Amniotic epithelial cell (primary cell): ENCODE data around the gene EXD3.
"Not testable (repeated sequence)": the region's sequence is repeated elsewhere in the genome, so short reads cannot be mapped to it uniquely, and the experiment has no call there.

ENCODE experiments used
- DNase-seq: peaks from one replicate; pipeline ENCODE4 v3.0.0-alpha.2; 2010; ENCODE audit warnings: low read depth

EXD3 gene

DNA sequence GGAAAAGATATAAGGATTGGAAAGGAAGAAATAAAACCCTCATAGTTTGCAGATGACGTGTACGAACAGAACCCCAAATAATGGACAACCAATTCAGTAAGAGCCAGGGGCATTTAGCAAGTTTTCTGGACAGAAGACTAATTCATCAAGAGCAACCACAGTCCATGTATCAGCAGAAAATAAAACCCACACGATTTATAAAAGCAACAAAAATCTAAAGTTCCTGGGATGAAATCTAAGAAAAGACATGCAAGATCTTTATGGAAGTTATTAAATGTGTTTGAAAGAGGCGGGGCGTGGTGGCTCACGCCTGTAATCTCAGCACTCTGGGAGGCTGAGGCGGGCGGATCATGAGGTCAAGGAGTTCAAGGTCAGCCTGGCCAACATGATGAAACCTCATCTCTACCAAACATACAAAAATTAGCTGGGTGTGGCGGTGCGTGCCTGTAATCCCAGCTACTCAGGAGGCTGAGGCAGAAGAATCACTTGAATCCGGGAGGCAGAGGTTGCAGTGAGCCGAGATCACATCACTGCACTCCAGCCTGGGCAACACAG is 83.0 kb downstream of the EXD3 start:
- peak; percentile 99 for DNase-seq

GRCh38 chr9:137339045-137339907 is 83.7 kb downstream of the EXD3 start:
- no peak for DNase-seq

DNA sequence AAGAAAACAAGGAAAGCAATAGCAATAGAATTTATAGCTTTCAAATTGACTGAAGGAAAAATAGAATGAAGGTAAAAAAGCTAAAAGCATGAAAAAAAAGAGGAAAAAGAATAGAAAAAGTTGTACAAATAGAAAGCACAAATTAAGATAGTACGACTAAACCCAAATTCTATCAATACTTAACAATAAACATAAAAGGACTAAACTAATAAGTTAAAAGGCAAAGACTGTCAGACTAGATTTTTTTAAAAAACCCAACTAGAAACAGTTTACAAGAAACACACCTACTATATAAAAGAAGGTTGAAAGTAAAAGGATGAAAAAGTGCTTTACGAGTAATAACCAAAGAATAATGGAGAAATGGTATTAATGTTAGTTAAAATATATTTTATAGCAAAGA is 86.2 kb downstream of the EXD3 start:
- DNase-seq, result no peak

DNA sequence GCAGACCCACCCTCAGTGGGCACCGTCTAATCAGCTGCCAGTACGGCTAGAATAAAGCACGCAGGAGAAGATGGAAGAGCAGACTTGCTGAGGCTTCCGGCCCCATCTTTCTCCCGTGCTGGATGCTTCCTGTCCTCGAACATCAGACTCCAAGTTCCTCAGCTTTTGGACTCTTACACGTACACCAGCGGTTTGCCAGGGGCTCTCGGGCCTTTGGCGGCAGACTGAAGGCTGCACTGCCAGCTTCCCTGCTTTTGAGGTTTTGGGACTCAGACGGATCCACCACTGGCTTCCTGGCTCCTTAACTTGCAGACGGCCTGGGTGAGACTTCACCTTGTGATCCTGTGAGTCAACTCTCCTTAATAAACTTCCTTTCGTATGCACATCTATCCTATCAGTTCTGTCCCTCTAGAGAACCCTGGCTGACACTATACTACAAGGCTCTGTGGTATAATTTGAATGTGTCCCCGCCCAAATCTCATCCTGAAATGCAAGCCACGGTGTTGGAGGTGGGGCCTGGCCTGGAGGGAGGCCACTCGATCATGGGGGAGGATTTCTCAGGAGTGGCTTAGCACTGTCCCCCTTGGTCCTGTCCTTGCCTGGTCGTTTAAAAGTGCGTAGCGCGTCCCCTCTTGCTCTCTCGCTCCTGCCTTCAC is 89.8 kb downstream of the EXD3 start:
- DNase-seq, result peak; percentile 26

- DNase-seq, result no peak
Measured at GRCh38 chr9:137331929-137332328, 91.0 kb downstream of the EXD3 start.

- DNase-seq, result no peak
Measured at GRCh38 chr9:137330689-137331088, 92.3 kb downstream of the EXD3 start.

GRCh38 chr9:137329590-137329989 is 93.4 kb downstream of the EXD3 start:
- DNase-seq, result not testable (repeated sequence)

DNA sequence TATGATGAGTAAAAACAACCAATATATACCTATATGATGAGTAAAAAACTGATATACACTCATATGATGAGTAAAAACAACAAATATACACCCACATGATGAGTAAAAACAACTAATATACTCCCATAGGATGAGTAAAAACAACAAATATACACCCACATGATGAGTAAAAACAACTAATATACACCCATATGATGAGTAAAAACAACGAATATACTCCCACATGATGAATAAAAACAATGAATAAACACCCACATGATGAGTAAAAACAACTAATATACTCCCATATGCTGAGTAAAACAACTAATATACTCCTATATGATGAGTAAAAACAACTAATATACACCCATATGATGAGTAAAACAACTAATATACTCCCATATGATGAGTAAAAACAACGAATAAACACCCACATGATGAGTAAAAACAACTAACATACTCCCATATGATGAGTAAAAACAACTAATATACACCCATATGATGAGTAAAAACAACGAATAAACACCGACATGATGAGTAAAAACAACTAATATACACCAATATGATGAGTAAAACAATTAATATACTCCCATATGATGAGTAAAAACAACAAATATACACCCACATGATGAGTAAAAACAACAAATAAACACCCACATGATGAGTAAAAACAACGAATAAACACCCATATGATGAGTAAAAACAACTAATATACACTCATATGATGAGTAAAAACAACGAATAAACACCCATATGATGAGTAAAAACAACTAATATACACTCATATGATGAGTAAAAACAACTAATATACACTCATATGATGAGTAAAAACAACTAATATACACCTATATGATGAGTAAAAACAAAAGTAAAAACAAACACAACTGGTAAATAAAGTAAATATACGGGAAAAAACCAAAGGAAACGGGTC is 95.1 kb downstream of the EXD3 start:
- not testable (repeated sequence) for DNase-seq

GRCh38 chr9:137326445-137327065 is 96.4 kb downstream of the EXD3 start:
- no peak for DNase-seq

DNA sequence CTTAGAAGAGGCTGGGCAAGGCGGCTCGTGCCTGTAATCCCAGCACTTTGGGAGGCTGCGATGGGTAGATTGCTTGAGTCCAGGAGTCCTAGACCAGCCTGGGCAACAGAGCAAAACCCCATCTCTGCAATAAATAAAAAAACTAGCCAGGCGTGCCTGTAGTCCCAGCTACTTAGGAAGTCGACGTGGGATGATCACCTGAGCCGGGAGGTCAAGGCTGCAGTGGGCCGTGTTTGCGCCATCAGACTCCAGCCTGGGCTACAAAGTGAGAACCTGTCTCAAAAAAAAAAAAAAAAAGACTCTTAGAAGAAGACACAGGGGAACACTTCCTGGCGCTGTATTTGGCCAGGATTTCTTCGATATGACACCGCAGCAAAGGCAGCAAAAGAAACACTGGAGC is 97.2 kb downstream of the EXD3 start:
- no peak for DNase-seq

GRCh38 chr9:137325124-137325523 is 97.8 kb downstream of the EXD3 start:
- no peak for DNase-seq

- DNase-seq, result no peak
Measured at GRCh38 chr9:137323531-137324331, 99.2 kb downstream of the EXD3 start.

- no peak for DNase-seq
Measured at GRCh38 chr9:137321726-137322361, 101.1 kb downstream of the EXD3 start.

DNA sequence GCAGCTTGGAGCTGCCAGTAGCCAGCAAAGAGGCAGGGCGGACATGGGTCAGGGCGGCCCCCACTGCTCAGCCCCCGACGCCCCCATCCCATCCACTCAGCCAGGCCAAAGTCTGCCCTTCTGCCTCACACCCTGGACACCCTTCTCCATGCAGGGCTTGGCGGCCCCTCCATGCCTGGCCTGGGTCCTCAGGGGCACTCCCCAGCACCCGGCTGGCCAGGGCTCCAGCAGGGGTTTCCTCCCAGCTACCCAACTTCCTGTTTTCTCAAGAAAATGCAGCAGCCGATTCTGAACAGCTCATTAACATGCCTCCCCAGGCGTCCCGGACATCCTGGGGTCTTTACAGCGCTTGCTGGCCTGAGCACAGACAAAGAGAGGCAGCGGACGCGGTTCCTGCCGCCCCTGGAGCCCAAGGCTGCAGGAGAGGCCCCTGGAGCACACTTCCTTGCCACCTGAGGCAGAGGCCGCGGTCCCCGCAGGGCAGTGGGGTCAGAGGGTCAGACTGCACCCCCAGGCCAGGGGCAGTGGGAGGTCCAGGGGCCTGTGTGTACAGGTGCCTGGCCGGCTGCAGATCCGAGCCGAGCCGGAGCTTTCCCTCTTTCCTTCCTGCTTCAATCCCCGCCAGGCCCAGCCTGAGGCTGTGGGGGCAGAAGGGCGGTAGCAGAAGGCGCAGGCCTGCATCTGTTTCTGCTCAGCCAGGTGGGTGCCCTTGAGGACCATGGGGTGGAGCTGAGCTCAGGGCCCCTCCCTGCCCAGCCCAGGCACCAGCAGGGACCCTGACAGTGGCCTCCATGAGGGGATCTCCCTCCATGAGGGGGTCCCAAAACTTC is 102.2 kb downstream of the EXD3 start:
- DNase-seq, result no peak

- no peak for DNase-seq
Measured at GRCh38 chr9:137319739-137320551, 103.0 kb downstream of the EXD3 start.

DNA sequence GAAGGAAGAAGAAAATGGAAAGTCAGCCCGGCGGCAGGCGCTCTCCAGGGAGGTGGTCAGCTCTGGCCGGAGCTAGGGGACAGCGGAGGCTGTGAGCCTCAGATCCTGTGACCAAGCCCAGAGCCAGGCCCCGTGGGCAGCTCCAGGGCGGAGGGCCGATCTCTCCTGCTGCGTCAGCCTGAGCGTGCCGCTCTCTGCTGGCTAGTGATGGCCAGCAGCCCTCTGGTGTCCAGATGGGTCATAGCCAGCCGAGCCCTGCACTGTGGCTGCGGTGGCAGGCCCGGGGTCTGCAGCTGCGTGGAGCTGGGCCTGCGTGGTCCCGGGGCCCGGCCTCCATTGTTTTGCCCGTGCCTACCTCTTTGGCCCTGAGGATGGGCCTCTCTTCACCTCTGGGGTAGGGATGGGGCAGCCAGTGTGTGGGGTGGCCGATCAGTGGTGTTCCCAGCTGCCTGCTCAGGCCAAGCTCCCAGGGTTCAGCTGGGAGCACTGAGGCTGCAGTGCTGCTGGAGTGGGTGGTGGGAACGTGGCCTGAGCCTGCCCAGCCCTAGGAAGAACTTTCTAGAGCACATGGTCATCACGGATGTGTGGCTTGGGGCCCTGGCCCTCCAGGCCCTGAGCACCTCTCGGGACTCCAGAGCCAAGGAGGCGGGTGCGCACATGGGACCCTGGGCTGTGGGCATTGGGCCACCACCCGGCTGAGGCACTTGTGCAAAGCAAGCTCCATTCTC is 103.8 kb downstream of the EXD3 start:
- no peak for DNase-seq

- no peak for DNase-seq
Measured at GRCh38 chr9:137318602-137319001, 104.4 kb downstream of the EXD3 start.
